Cardiac fibroblast (primary cell): ENCODE results near the gene CARD6.
"Not testable (repeated sequence)": the region's sequence is repeated elsewhere in the genome, so short reads cannot be mapped to it uniquely, and the experiment has no call there.

Experiments
- DNase-seq, 2 donors: peaks; one replicate each; pipeline versions ENCODE4 v3.0.0 to v3.0.0-alpha.2; 2010; ENCODE audit warnings: low read depth in 2 of 2
- H3K4me3 ChIP-seq, 2 donors: replicated peaks in 1 of 2; 1 replicate in 1 of 2; 2 replicates in 1 of 2; pipeline ENCODE4 v1.5.1; 2011; ENCODE audit warnings: low read depth in 2 of 2, low read length in 2 of 2, mild to moderate bottlenecking in 2 of 2, moderate library complexity in 1 of 2
- TF ChIP-seq, protein P1 (sequence below): IDR thresholded peaks from one replicate; pipeline ENCODE4 v1.5.1; 2011; ENCODE audit warnings: low read depth, mild to moderate bottlenecking, low read length, inconsistent platforms

Gene CARD6

GRCh38 chr5:40841068-40841805, at the start of gene CARD6:
Gene CARD6 (plus strand): TSS chr5:40841367. CDS start chr5:40841383, 16 bp downstream.
- TF ChIP-seq, protein P1, sequence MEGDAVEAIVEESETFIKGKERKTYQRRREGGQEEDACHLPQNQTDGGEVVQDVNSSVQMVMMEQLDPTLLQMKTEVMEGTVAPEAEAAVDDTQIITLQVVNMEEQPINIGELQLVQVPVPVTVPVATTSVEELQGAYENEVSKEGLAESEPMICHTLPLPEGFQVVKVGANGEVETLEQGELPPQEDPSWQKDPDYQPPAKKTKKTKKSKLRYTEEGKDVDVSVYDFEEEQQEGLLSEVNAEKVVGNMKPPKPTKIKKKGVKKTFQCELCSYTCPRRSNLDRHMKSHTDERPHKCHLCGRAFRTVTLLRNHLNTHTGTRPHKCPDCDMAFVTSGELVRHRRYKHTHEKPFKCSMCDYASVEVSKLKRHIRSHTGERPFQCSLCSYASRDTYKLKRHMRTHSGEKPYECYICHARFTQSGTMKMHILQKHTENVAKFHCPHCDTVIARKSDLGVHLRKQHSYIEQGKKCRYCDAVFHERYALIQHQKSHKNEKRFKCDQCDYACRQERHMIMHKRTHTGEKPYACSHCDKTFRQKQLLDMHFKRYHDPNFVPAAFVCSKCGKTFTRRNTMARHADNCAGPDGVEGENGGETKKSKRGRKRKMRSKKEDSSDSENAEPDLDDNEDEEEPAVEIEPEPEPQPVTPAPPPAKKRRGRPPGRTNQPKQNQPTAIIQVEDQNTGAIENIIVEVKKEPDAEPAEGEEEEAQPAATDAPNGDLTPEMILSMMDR, result no peak
- peak within 1 kb of the TSS; percentile 36 to 60 for H3K4me3 ChIP-seq
- peak; percentile 67 to 76 for DNase-seq

DNA sequence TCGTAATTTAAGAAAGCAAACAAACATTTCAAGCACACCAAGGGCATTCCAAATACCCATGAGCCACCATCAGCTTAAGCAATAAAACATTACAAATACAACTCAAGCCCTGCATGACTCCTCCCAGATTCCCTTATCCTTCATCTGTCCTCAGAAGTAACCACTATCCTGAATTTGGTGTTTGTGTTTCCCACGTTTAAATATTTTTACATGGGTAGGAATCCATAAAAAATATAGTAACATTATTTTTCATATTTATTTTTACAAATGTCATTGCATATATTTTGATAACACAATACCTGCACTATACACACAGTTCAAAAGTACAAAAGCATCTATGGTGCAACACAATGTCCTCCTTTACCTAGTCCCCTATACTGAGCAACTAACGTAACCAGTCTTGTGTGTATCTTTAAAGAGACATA, 49.4 kb upstream of the CARD6 start:
- peak overlapping the region in 1 of 2 donors; percentile 1 for H3K4me3 ChIP-seq
- TF ChIP-seq, protein P1, result no peak
- peak in 1 of 2 donors; percentile 56 for DNase-seq

DNA sequence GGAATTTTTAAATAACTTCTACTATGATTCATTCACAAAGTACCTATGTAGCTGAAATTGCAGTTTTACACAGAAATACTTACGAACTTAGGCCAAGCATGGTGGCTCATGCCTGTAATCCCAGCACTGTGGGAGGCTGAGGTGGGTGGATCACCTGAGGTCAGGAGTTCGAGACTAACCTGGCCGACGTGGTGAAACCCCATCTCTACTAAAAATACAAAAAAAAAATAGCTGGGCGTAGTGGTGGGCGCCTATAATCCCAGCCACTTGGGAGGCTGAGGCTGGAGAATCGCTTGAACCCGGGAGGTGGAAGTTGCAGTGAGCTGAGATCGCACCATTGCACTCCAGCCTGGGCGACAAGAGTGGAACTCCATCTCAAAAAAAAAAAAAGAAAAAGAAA, 48.5 kb upstream of the CARD6 start:
- H3K4me3 ChIP-seq, DNase-seq: not testable (repeated sequence)

GRCh38 chr5:40794340-40794739, 46.8 kb upstream of the CARD6 start:
- DNase-seq, H3K4me3 ChIP-seq: not testable (repeated sequence)

DNA sequence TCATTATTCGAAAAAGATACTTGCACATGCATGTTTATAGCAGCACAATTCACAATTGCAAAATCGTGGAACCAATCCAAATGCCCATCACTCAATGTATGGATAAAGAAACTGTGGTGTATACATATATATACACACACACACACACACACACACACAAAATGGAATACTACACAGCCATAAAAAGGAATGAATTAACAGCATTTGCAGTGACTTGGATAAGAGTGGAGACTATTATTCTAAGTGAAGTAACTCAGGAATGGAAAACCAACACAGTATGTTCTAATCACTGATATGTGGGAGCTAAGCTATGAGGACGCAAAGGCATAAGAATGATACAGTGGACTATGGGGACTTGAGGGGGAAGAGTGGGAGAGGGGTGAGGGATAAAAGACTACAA, 46.3 kb upstream of the CARD6 start:
- not testable (repeated sequence) for DNase-seq, H3K4me3 ChIP-seq

DNA sequence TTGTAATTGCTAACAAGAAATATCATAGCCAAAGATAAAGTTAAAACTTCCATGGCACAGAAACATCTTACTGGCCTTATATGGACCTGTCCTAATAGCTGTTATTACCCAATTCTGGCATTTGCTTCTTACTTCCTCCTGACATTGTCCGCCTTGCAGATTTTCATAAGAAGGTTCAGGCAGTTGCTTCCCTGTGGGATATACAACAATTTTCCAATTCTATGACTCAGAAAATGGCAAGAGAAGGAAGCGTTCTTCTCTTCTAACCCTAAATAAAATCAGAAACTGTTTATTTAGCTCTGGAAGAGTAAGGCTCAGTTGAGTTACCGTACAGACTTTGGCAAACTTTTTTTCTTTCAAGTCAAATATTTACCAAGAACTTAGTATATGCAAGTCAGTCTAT, 44.7 kb upstream of the CARD6 start:
- H3K4me3 ChIP-seq, result peak overlapping the region; percentile 74 to 89
- TF ChIP-seq, protein P1, result no peak
- peak; percentile 80 to 86 for DNase-seq

DNA sequence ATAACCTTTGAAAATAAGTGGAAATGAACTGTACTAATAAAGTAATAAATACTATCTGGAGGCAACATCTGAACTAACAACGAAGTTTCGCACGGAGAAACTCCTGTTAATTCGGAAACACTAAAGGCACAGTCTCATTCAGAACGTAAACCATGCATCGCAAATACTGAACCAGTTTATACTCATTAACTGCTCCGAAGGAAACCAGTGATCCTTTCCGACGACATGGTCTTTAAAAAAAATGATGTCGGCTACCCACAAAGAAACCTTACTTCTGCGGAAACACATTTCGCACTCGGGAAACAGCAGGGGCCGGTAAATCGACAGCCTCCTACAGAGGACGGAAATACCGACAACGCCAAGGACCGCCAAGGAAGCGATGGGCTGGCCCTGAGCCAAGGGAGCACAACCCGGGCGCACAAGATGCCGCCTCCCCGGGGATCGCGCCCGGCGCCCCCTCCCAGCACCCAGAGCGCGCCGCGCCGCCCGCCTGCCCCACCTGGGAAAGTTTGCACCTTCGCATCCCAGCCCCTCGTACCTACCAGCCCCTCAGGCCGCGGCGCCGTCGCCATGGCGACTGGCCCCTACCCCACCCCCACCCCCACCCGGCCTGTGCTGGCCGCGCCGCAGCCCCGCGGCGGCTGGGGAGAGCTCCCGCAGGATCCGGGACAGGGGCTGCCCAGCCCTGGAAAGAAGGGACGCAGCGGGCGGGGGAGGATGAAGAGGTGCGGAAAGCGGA, 43.7 kb upstream of the CARD6 start:
- TF ChIP-seq, protein P1, result no peak
- peak; percentile 82 to 86 for DNase-seq
- peak overlapping the region; percentile 74 to 89 for H3K4me3 ChIP-seq

GRCh38 chr5:40798012-40798800, 43.0 kb upstream of the CARD6 start, which contains the start of gene PRKAA1:
Gene PRKAA1 (minus strand): TSS chr5:40798374. CDS start chr5:40798189, 185 bp downstream.
- H3K4me3 ChIP-seq, result peak within 1 kb of the TSS; percentile 74 to 90
- TF ChIP-seq, protein P1, result peak; percentile 47
- peak; percentile 84 to 92 for DNase-seq
